CD4-positive, alpha-beta memory T cell (primary cell): Measurements from ENCODE around the gene SH2D2A. TPM values are rescaled to one million over a fixed set of nuclear protein-coding genes. Genes with fewer than 3 reads are reported as not detected.

Experiments
- CTCF ChIA-PET: fragments of 350-600 bp; sonication (Branson Sonifier 250); formaldehyde crosslinking; loops from one replicate; lab custom pipeline; 2021; ENCODE audit warnings: inconsistent platforms; ENCODE audit not compliant: partially characterized antibody; lab: Charles Lee
- POLR2A ChIA-PET: fragments of 350-600 bp; sonication (Branson Sonifier 250); formaldehyde crosslinking; loops from one replicate; lab custom pipeline; 2021; ENCODE audit not compliant: partially characterized antibody; lab: Charles Lee
- DNase-seq, 5 donors: peaks; one replicate each; pipeline versions ENCODE4 v3.0.0 to v3.0.0-alpha.2; 2020 to 2022; ENCODE audit warnings: mixed read lengths in 1 of 5
- H3K27ac ChIP-seq: one replicate; pipeline ENCODE4 v1.7.0; 2013; ENCODE audit warnings: low read depth, low read length
- H3K27me3 ChIP-seq: 2 replicates; pipeline ENCODE4 v1.7.0; 2013; ENCODE audit warnings: mild to moderate bottlenecking, low read length, moderate library complexity; ENCODE audit not compliant: insufficient read depth
- H3K36me3 ChIP-seq: 2 replicates; pipeline ENCODE4 v1.7.0; 2013; ENCODE audit warnings: mild to moderate bottlenecking, low read length, moderate library complexity; ENCODE audit not compliant: insufficient read depth
- H3K4me1 ChIP-seq: 2 replicates; pipeline ENCODE4 v1.7.0; 2013; ENCODE audit warnings: mild to moderate bottlenecking, low read length, moderate library complexity; ENCODE audit not compliant: insufficient read depth
- H3K4me3 ChIP-seq, 2 donors: one replicate each; pipeline ENCODE4 v1.7.0; 2013; ENCODE audit warnings: low read length in 2 of 2, mild to moderate bottlenecking in 1 of 2
- H3K9me3 ChIP-seq, 2 donors: one replicate each; pipeline ENCODE4 v1.7.0; 2013; ENCODE audit warnings: low read length in 2 of 2, control low read depth in 1 of 2; ENCODE audit not compliant: control insufficient read depth in 1 of 2
- H3K27ac Mint-ChIP-seq, 7 donors: one replicate each; pipeline ENCODE4 v1.8.0; 2020 to 2021; ENCODE audit warnings: mixed read lengths in 7 of 7, mild to moderate bottlenecking in 6 of 7, inconsistent platforms in 3 of 7, moderate library complexity in 3 of 7
- H3K27me3 Mint-ChIP-seq, 2 donors: one replicate each; pipeline ENCODE4 v1.8.0; 2020 to 2021; ENCODE audit warnings: mixed read lengths in 2 of 2
- H3K36me3 Mint-ChIP-seq, 2 donors: one replicate each; pipeline ENCODE4 v1.8.0; 2020 to 2021; ENCODE audit warnings: mixed read lengths in 2 of 2, inconsistent platforms in 1 of 2, mild to moderate bottlenecking in 1 of 2
- H3K4me1 Mint-ChIP-seq, 4 donors: one replicate each; pipeline ENCODE4 v1.8.0; 2020 to 2021; ENCODE audit warnings: mixed read lengths in 4 of 4, mild to moderate bottlenecking in 1 of 4
- H3K4me3 Mint-ChIP-seq, 8 donors: one replicate each; pipeline ENCODE4 v1.8.0; 2020 to 2021; ENCODE audit warnings: mixed read lengths in 8 of 8, mild to moderate bottlenecking in 7 of 8, moderate library complexity in 6 of 8, inconsistent platforms in 3 of 8
- H3K9me3 Mint-ChIP-seq, 8 donors: one replicate each; pipeline ENCODE4 v1.8.0; 2020 to 2021; ENCODE audit warnings: mixed read lengths in 8 of 8, mild to moderate bottlenecking in 5 of 8, inconsistent platforms in 3 of 8, moderate library complexity in 1 of 8
- intact Hi-C: fragments of 100-400 bp; cut with micrococcal nuclease; formaldehyde crosslinking; loops from one replicate; pipeline ENCODE4 v1.15.1; 2023
- polyA plus RNA-seq, 2 donors: library from polyadenylated mRNA; unstranded; fragments of 300-500 nt; fragmentation: Illumina TruSeq; gene quantifications; one replicate each; pipeline ENCODE4 v1.2.3, GENCODE V29; 2021
- total RNA-seq, 2 experiments: library from RNA; stranded (reverse); gene quantifications; one replicate each; pipeline ENCODE4 v1.2.3, GENCODE V29; 2021

Gene SH2D2A
- total and polyA plus RNA-seq, 4 experiments from 2014 or later: 29.1 to 63.6 (median 54.5) TPM

- Mint-ChIP-seq H3K4me3 (no peak overlapping the region), H3K36me3 (peaks cover 39 to 51% of the 10 kb centered on the region in 2 donors), H3K27me3 (no peaks in the 10 kb centered on the region), H3K4me1 (peaks cover 17 to 35% (median 26%) of the 10 kb centered on the region in 4 donors), H3K9me3 (no peaks in the 10 kb centered on the region), H3K27ac (peak overlapping the region in 4 of 7 donors; percentile 3 to 47 (median 34))
- H3K4me1 ChIP-seq: peaks cover 11% of the 10 kb centered on the region
- no peak overlapping the region for H3K27ac ChIP-seq
- POLR2A ChIA-PET: interaction anchor here (0.9 to 1.3 kb wide), 3 partner anchors 11 to 41 kb away, joined by 3 to 8 read pairs (median 3); partner anchors contain the start of gene MRPL24
- no peak for DNase-seq
- no peaks in the 10 kb centered on the region for H3K9me3 ChIP-seq
- H3K4me3 ChIP-seq: no peak overlapping the region
- no peaks in the 10 kb centered on the region for H3K27me3 ChIP-seq
- CTCF ChIA-PET: interaction anchor here (2.0 to 3.4 kb wide), 3 partner anchors 55 to 79 kb away, joined by 7 to 12 read pairs (median 11); partner anchors contain the start of gene NTRK1
- intact Hi-C loops: no loop called here
- H3K36me3 ChIP-seq: peaks cover 16% of the 10 kb centered on the region
Measured at GRCh38 chr1:156781585-156782186, 35.0 kb downstream of the SH2D2A start.

DNA sequence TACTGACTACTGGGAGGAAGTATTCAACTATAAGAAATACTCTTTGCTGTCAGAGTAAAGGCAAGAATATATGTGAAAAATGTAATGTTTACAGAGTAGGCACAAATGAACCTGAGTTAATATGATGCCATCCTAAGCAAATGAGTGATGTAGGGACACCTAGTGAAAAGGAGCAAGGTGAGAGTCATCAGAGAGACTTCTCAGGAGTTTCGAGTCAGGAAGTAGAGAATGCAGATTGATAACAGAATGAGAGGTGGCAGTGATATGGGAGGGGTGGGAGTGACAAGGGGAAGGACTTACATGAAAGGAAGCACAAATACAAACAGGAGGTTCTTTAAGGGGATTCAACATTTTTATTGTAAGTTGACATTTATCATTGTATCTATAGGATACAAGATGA, 39.1 kb downstream of the SH2D2A start:
- DNase-seq: no peak
- intact Hi-C loops: no loop called here
- ChIA-PET POLR2A (interaction anchor here (1.2 kb wide), 1 partner anchor 49 kb away, joined by 4 read pairs; the partner anchor contains the start of genes ISG20L2 and METTL25B), CTCF (no interaction called here)
- no peaks in the 10 kb centered on the region for H3K27me3 Mint-ChIP-seq
- H3K9me3 Mint-ChIP-seq: no peaks in the 10 kb centered on the region
- Histone ChIP-seq H3K36me3 (peaks cover 11% of the 10 kb centered on the region), H3K4me1 (peaks cover 34% of the 10 kb centered on the region), H3K9me3 (no peaks in the 10 kb centered on the region), H3K27me3 (no peaks in the 10 kb centered on the region), H3K4me3 (no peak overlapping the region), H3K27ac (no peak overlapping the region)
- H3K4me3 Mint-ChIP-seq: peak overlapping the region in 2 of 8 donors; percentile 2 to 59
- H3K27ac Mint-ChIP-seq: peak overlapping the region in 4 of 7 donors; percentile 33 to 81 (median 72)
- H3K4me1 Mint-ChIP-seq: peaks cover 38 to 57% (median 42%) of the 10 kb centered on the region in 4 donors
- peaks cover 28 to 37% of the 10 kb centered on the region in 2 donors for H3K36me3 Mint-ChIP-seq

- intact Hi-C loops: no loop called here
- ChIA-PET POLR2A (interaction anchor here (1.0 to 1.2 kb wide), 2 partner anchors 10 to 48 kb away, joined by 4 read pairs; partner anchors contain the start of genes ISG20L2, METTL25B and PRCC), CTCF (interaction anchor here (1.4 kb wide), 1 partner anchor 15 kb away, joined by 4 read pairs; no protein-coding TSS in a partner anchor)
- no peaks in the 10 kb centered on the region for H3K9me3 Mint-ChIP-seq
- no peaks in the 10 kb centered on the region for H3K27me3 Mint-ChIP-seq
- peak overlapping the region in 1 of 8 donors; percentile 12 for H3K4me3 Mint-ChIP-seq
- Histone ChIP-seq H3K27me3 (no peaks in the 10 kb centered on the region), H3K27ac (no peak overlapping the region), H3K36me3 (peaks cover 11% of the 10 kb centered on the region), H3K4me1 (peaks cover 40% of the 10 kb centered on the region), H3K4me3 (no peak overlapping the region), H3K9me3 (no peaks in the 10 kb centered on the region)
- peak overlapping the region in 5 of 7 donors; percentile 11 to 81 (median 31) for H3K27ac Mint-ChIP-seq
- H3K4me1 Mint-ChIP-seq: peaks cover 36 to 57% (median 45%) of the 10 kb centered on the region in 4 donors
- no peak for DNase-seq
- H3K36me3 Mint-ChIP-seq: peaks cover 27 to 31% of the 10 kb centered on the region in 2 donors
Measured at GRCh38 chr1:156776942-156777341, 39.7 kb downstream of the SH2D2A start.

- ChIA-PET CTCF (interaction anchor here (1.4 to 2.1 kb wide), 2 partner anchors 16 to 49 kb away, joined by 4 to 7 read pairs; no protein-coding TSS in a partner anchor), POLR2A (no interaction called here)
- peaks cover 47% of the 10 kb centered on the region for H3K4me1 ChIP-seq
- Mint-ChIP-seq H3K27me3 (no peaks in the 10 kb centered on the region), H3K27ac (peak overlapping the region in 3 of 7 donors; percentile 5 to 38 (median 6)), H3K4me1 (peaks cover 34 to 56% (median 48%) of the 10 kb centered on the region in 4 donors), H3K9me3 (no peaks in the 10 kb centered on the region), H3K4me3 (peak overlapping the region in 2 of 8 donors; percentile 0 to 1), H3K36me3 (peaks cover 22 to 25% of the 10 kb centered on the region in 2 donors)
- no peaks in the 10 kb centered on the region for H3K9me3 ChIP-seq
- H3K36me3 ChIP-seq: peaks cover 17% of the 10 kb centered on the region
- intact Hi-C loops: no loop called here
- no peak overlapping the region for H3K4me3 ChIP-seq
- no peak overlapping the region for H3K27ac ChIP-seq
- H3K27me3 ChIP-seq: no peaks in the 10 kb centered on the region
- DNase-seq: no peak
Measured at GRCh38 chr1:156775799-156776198, 40.8 kb downstream of the SH2D2A start.

DNA sequence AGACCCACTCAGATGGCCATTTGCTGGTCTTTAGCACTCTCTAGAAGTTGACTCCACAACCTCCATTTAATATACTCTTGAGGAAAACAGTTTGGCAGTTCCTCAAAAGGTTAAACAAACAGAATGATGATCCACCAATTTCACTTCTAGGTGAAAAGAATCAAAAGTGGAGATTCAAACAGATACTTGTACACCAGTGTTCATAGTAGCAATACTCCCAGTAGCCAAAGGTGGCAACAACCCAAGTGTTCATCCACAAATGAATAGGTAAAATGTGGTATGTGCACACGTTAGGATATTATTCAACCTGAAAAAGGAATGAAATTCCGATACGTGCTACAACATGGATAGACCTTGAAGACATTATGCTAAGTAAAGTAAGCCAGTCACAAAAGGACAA, 43.0 kb downstream of the SH2D2A start:
- CTCF ChIA-PET: interaction anchor here (0.7 to 2.1 kb wide), 3 partner anchors 40 to 119 kb away, joined by 3 to 7 read pairs (median 3); no protein-coding TSS in a partner anchor
- intact Hi-C loops: no loop called here
- Histone ChIP-seq H3K9me3 (no peaks in the 10 kb centered on the region), H3K27ac (no peak overlapping the region), H3K36me3 (peaks cover 17% of the 10 kb centered on the region), H3K27me3 (no peaks in the 10 kb centered on the region), H3K4me3 (no peak overlapping the region), H3K4me1 (peaks cover 64% of the 10 kb centered on the region)
- peak overlapping the region in 1 of 8 donors; percentile 50 for H3K4me3 Mint-ChIP-seq
- peaks cover 32 to 38% of the 10 kb centered on the region in 2 donors for H3K36me3 Mint-ChIP-seq
- peaks cover 44 to 75% (median 65%) of the 10 kb centered on the region in 4 donors for H3K4me1 Mint-ChIP-seq
- H3K27me3 Mint-ChIP-seq: no peaks in the 10 kb centered on the region
- POLR2A ChIA-PET: interaction anchor here (0.9 kb wide), 1 partner anchor 22 kb away, joined by 3 read pairs; the partner anchor contains the start of gene HDGF
- H3K27ac Mint-ChIP-seq: peak overlapping the region in 3 of 7 donors; percentile 46 to 91 (median 58)
- H3K9me3 Mint-ChIP-seq: no peaks in the 10 kb centered on the region
- DNase-seq: no peak

GRCh38 chr1:156772728-156773497, 43.7 kb downstream of the SH2D2A start:
- Histone ChIP-seq H3K27ac (no peak overlapping the region), H3K4me1 (peaks cover 71% of the 10 kb centered on the region), H3K9me3 (no peaks in the 10 kb centered on the region), H3K36me3 (peaks cover 17% of the 10 kb centered on the region), H3K27me3 (no peaks in the 10 kb centered on the region), H3K4me3 (no peak overlapping the region)
- Mint-ChIP-seq H3K27me3 (no peaks in the 10 kb centered on the region), H3K9me3 (no peaks in the 10 kb centered on the region), H3K36me3 (peaks cover 32 to 38% of the 10 kb centered on the region in 2 donors), H3K27ac (peak overlapping the region in 5 of 7 donors; percentile 6 to 63 (median 31)), H3K4me3 (no peak overlapping the region), H3K4me1 (peaks cover 43 to 77% (median 65%) of the 10 kb centered on the region in 4 donors)
- POLR2A ChIA-PET: interaction anchor here (0.9 to 1.2 kb wide), 2 partner anchors 21 to 32 kb away, joined by 3 read pairs; partner anchors contain the start of genes HDGF and MRPL24
- CTCF ChIA-PET: interaction anchor here (0.7 to 8.7 kb wide), 6 partner anchors 41 to 149 kb away, joined by 3 to 91 read pairs (median 4); partner anchors contain the start of genes ISG20L2, METTL25B and NTRK1
- intact Hi-C loops: no loop called here
- no peak for DNase-seq
